Ectodermal cell (in vitro differentiated cells): Measurements from ENCODE around the gene SMPDL3A.

ENCODE experiments used
- H3K27ac ChIP-seq: 2 replicates; pipeline ENCODE4 v1.7.0; 2013; ENCODE audit warnings: mild to moderate bottlenecking, low read depth, low read length; ENCODE audit not compliant: insufficient read depth, poor library complexity, severe bottlenecking
- H3K27me3 ChIP-seq: 2 replicates; pipeline ENCODE4 v1.7.0; 2013; ENCODE audit warnings: mild to moderate bottlenecking, low read length; ENCODE audit not compliant: insufficient read depth, control insufficient read depth, poor library complexity, severe bottlenecking
- H3K36me3 ChIP-seq: one replicate; pipeline ENCODE4 v1.7.0; 2013; ENCODE audit warnings: low read length; ENCODE audit not compliant: control insufficient read depth, insufficient read depth
- H3K4me1 ChIP-seq: one replicate; pipeline ENCODE4 v1.7.0; 2013; ENCODE audit warnings: low read length; ENCODE audit not compliant: control insufficient read depth, insufficient read depth
- H3K4me3 ChIP-seq: 2 replicates; pipeline ENCODE4 v1.7.0; 2013; ENCODE audit warnings: low read depth, low read length, control low read depth; ENCODE audit not compliant: insufficient read depth
- H3K9me3 ChIP-seq: 2 replicates; pipeline ENCODE4 v1.7.0; 2013; ENCODE audit warnings: mild to moderate bottlenecking, low read length, moderate library complexity; ENCODE audit not compliant: control insufficient read depth
- WGBS, 2 experiments: methylation state at CpG; one replicate each; pipeline ENCODE4 v1.1.7; 2013; ENCODE audit warnings: missing lambda C conversion rate in 2 of 2; 5-methylcytosine and 5-hydroxymethylcytosine counted together

Gene SMPDL3A

GRCh38 chr6:122845464-122845863 is 56.4 kb downstream of the SMPDL3A start:
- Histone ChIP-seq H3K9me3 (no peaks in the 10 kb centered on the region), H3K27ac (no peak overlapping the region), H3K4me3 (no peak overlapping the region), H3K4me1 (no peaks in the 10 kb centered on the region), H3K36me3 (no peaks in the 10 kb centered on the region), H3K27me3 (no peaks in the 10 kb centered on the region)
- 93 to 95% methylated on average over 9 of the region's 9 CpGs for WGBS, 2 experiments

- no peaks in the 10 kb centered on the region for H3K27me3 ChIP-seq
- H3K4me1 ChIP-seq: no peaks in the 10 kb centered on the region
- H3K27ac ChIP-seq: no peak overlapping the region
- no peaks in the 10 kb centered on the region for H3K36me3 ChIP-seq
- no peaks in the 10 kb centered on the region for H3K9me3 ChIP-seq
- 88 to 97% methylated on average over 2 to 3 of the region's 3 CpGs for WGBS, 2 experiments
- no peak overlapping the region for H3K4me3 ChIP-seq
Measured at GRCh38 chr6:122845916-122846612, 57.0 kb downstream of the SMPDL3A start.

- H3K4me1 ChIP-seq: no peaks in the 10 kb centered on the region
- no peak overlapping the region for H3K4me3 ChIP-seq
- no peaks in the 10 kb centered on the region for H3K27me3 ChIP-seq
- WGBS, 2 experiments: 90 to 94% methylated on average over 5 to 6 of the region's 6 CpGs
- H3K9me3 ChIP-seq: no peaks in the 10 kb centered on the region
- no peaks in the 10 kb centered on the region for H3K36me3 ChIP-seq
- no peak overlapping the region for H3K27ac ChIP-seq
Measured at GRCh38 chr6:122853259-122853995, 64.4 kb downstream of the SMPDL3A start.
